Measurements from ENCODE around the gene AKAP17A.
"Not testable (repeated sequence)": the region's sequence is repeated elsewhere in the genome, so short reads cannot be mapped to it uniquely, and the experiment has no call there.

Gene AKAP17A

GRCh38 chrX:1591102-1591862 lies at the start of gene AKAP17A:
Gene AKAP17A, plus strand, starts transcription at chrX:1591604. Its CDS starts 1,859 bp downstream, at chrX:1593463.
- DNase-seq (ENCODE audit: low read depth): peak; percentile 97

DNA sequence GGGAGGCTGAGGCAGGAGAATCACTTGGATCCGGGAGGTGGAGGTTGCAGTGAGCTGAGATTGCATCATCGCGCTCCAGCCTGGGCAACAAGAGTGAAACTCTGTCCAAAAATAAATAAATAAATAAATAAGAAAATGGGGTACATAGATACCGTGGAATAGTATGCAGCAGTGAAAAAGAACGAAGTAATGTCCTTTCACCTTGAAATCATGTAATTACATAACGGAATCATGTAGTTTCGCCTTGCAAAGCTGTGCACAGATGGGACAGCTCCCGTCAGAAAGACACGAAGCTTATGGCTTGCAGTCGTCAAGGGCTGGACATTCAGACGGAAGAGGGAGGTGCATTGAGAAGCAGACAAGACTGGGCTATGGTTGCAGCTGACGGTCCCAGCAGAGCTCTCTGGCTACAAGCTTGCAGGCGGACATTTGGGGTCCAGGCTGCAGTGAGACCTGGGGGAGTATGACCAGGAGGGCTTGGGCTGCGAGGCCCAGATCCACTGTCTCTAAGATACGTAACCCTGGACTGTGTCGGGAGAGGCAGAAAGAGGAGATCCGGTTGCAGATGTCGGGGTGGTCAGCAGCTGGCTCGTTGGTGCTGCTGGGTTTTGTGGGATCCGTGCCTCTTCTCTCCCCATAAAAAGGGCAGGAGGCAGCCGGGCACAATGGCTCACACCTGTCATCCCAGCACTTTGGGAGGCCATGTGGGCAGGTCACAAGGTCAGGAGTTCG lies 48.2 kb upstream of the AKAP17A start:
- no peak for DNase-seq (ENCODE audit: low read depth)

GRCh38 chrX:1545776-1546408 lies 45.5 kb upstream of the AKAP17A start:
- DNase-seq (ENCODE audit: low read depth): no peak

GRCh38 chrX:1546691-1547251 lies 44.6 kb upstream of the AKAP17A start:
- DNase-seq (ENCODE audit: low read depth): no peak

- no peak for DNase-seq (ENCODE audit: low read depth)
These were observed 39.4 kb upstream of the AKAP17A start for GRCh38 chrX:1551959-1552546.

DNA sequence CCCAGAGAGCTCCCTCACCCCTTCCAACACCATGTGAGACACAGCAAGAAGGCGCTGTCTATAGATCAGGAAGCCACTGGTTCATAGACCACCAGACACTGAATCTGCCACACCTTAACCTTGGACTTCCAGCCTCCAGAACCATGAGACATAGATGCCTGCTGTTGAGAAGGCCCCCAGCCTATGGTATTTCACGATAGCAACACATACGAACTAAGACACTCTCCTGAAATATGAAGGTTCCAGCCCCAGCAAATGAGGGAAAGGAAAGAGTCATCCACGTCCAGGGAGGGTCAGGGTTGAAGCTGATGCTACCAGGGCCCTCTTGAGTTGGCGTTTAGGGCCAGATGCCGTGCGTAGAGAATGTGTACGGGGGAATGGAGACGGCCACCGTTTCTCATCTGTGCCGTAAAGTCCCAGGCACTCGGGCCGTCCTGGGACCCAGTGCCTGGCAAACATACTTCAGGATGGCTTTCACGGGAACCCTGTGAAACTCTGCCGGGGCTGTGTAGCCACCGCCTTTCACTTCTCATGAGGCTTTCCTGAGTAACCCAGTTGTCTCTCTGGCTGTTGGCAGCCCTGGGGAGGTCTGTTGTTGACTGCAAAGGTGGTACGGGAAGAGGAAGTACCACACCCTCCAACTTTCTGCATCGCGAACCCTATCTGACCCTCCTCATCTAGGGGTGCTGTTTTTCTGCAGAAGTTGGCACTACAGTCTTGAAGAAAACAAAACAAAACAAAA lies 36.8 kb upstream of the AKAP17A start:
- DNase-seq (ENCODE audit: low read depth): no peak

- no peak for DNase-seq (ENCODE audit: low read depth)
These were observed 36.0 kb upstream of the AKAP17A start for GRCh38 chrX:1555370-1555769.

DNA sequence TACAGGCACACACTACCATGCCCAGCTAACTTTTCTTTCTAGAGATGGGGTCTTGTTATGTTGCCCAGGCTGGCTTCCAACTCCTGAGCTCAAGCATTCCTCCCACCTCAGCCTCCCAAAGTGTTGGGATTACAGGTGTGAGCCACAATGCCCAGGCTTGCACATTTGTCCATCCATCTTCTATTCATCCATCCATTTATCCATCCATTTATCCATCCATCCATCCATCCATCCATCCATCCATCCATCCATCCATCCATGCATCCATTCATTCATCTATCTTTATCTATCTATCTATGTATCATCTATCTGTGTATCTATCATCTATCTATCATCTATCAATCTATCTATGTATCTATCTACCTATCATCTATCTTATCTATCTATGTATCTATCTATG lies 34.0 kb upstream of the AKAP17A start:
- DNase-seq (ENCODE audit: low read depth): not testable (repeated sequence)

GRCh38 chrX:1558761-1559468 lies 32.5 kb upstream of the AKAP17A start:
- DNase-seq (ENCODE audit: low read depth): no peak

DNA sequence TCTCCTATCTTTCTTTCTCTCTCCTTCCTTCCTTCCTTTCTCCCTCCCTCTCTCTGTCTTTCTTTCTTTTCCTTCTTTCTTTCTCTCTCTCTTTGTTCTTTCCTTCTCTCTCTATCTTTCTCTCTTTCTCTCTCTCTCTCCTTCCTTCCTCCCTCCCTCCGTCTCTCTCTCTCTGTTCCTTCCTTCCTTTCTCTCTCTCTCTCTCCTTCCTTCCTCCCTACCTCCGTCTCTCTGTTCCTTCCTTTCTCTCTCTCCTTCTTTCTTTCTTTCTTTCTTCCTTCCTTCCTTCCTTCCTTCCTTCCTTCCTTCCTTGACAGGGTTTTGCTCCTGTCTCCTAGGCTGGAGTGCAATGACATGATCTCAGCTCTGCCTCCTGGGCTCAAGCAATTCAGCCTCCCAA lies 30.2 kb upstream of the AKAP17A start:
- DNase-seq (ENCODE audit: low read depth): no peak

- DNase-seq (ENCODE audit: low read depth): not testable (repeated sequence)
These were observed 27.3 kb upstream of the AKAP17A start for GRCh38 chrX:1564077-1564476.

- no peak for DNase-seq (ENCODE audit: low read depth)
These were observed 26.4 kb upstream of the AKAP17A start for GRCh38 chrX:1564750-1565683.

- DNase-seq (ENCODE audit: low read depth): not testable (repeated sequence)
These were observed 17.2 kb upstream of the AKAP17A start for GRCh38 chrX:1574181-1574580.

GRCh38 chrX:1576201-1576992 lies 15.0 kb upstream of the AKAP17A start:
- DNase-seq (ENCODE audit: low read depth): no peak

DNA sequence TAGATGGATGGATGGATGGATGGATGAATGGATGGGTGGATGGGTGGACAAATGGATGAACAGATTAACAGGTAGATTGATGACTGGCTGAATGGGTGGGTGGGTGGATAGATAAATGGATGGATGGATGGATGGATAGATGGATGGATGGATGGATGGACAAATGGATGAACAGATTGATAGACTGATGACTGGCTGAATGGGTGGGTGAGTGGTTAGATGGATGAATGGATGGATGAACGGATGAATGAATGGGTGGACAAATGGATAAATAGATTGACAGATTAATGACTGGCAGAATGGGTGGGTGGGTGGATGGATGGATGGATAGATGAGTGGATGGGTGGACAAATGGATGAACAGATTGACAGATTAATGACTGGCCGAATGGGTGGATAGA lies 13.6 kb upstream of the AKAP17A start:
- DNase-seq (ENCODE audit: low read depth): no peak

DNA sequence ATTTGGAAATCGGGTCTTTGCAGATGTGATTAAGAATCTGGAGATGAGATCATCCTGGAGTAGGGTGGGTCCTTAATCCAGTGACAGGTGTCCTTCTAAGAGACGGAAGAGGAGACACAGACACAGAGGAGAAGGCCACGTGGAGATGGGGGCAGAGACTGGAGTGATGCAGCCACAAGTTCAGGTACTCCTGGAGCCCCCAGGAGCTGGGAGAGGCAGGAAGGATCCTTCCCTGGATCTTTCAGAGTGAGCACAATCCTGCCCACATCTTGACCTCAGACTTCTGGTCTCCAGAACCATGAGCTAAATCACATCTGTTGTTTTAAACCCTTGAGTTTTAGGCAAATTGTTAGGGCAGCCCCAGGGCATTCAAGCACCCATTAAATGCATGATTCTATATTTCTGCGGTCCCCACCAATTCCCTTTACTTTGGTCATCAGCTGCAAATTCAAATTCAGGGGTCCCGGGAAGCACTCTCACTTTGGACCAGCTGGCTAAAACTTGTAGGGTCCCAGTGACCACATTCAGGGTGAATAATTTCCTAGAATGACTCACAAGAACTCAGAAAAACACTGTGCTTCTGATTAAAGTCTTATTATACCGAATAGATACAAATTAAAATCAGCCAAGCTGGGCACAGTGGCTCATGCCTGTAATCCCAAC lies 12.8 kb upstream of the AKAP17A start:
- no peak for DNase-seq (ENCODE audit: low read depth)

GRCh38 chrX:1581132-1581531 lies 10.3 kb upstream of the AKAP17A start:
- peak; percentile 61 for DNase-seq (ENCODE audit: low read depth)

DNA sequence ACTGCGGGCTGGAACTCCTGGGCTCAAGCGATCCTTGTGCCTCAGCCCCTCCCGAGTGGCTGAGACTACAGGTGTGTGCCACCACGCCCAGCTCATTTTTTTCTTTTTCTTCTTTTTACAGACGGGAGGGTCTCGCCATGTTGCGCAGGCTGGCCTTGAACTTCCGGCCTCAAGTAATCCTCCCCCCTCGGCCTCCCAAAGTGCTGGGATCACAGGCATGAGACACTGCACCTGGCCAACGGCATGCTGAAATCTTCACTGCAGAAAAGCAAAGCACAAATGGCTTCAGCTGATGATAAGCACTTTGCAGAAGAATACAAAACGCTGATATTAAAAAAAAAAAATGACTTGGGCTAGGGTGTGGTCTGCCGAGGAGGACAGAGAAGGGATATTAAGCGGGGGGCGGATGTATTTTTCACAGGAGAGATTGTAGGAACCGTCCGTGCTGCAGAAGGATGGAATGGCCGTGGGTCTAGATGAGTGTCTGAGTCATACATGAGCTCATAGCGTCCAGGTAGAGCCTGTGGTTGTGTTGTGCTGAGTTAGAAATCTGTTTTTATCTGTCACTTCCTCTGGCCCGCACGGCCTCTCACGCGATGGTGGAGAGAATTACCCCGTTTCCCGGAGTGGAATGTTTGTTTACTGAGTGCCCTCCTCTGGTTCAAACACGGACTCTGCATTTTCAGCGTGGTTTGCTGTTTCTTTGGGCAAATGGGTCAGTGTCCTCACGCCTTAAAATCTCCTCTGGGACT lies 8.5 kb upstream of the AKAP17A start:
- peak; percentile 34 for DNase-seq (ENCODE audit: low read depth)
